HCT116 (cell line): ENCODE results near the gene GALR2. TPM values are rescaled to one million over a fixed set of nuclear protein-coding genes. Genes with fewer than 3 reads are reported as not detected.

Experiments
- ATAC-seq: fragments of 200-7000 bp; cut with Tn5 transposase; 2 replicates; pipeline ENCODE4 v1.9.1; 2020; ENCODE audit warnings: mild to moderate bottlenecking, moderate library complexity
- BruUV-seq: library from RNA; stranded (reverse); fragments of 400-500 nt; replicated peaks from 2 replicates; lab custom pipeline; 2021; lab: Mats Ljungman, UMichigan
- CTCF ChIA-PET: fragments of 300-600 bp; sonication (Branson Sonifier 250); formaldehyde crosslinking; loops from one replicate; lab custom pipeline; 2021; ENCODE audit warnings: antibody characterized with exemption; lab: Charles Lee
- POLR2A ChIA-PET: fragments of 300-600, 350-600 bp; sonication (Branson Sonifier 250); formaldehyde crosslinking; loops from one replicate; lab custom pipeline; 2021; ENCODE audit warnings: antibody characterized with exemption; lab: Charles Lee
- RAD21 ChIA-PET, 2 experiments: fragments of 300-600 bp; sonication (Branson Sonifier 250); formaldehyde crosslinking; loops; one replicate each; lab custom pipeline; 2023; ENCODE audit warnings: low total read pairs in 2 of 2; ENCODE audit not compliant: uncharacterized antibody in 2 of 2, unreplicated experiment in 2 of 2, low non-redundant PET in 1 of 2; lab: Charles Lee
- DNase-seq: peaks from one replicate; pipeline ENCODE4 v3.0.0-alpha.2; 2010; ENCODE audit warnings: low read depth, low spot score
- H2AFZ ChIP-seq: fragments of 200-600 bp; shearing (Covaris generic), sonication (generic); 2 replicates; pipeline ENCODE4 v1.6.1; 2017; ENCODE audit warnings: low read depth, mixed run types, mixed read lengths, antibody characterized with exemption, low read length; ENCODE audit not compliant: poor library complexity, severe bottlenecking
- H3K27ac ChIP-seq: 2 replicates; pipeline ENCODE4 v1.5.1; 2012; ENCODE audit warnings: low read depth, low read length
- H3K27me3 ChIP-seq: fragments of 200-600 bp; sonication (generic); 2 replicates; pipeline ENCODE4 v1.6.1; 2016; ENCODE audit warnings: mixed run types, low read length, mixed read lengths; ENCODE audit not compliant: insufficient read depth
- H3K36me3 ChIP-seq, 2 experiments: fragments of 200-500 bp in 1 of 2; fragments of 200-600 bp in 1 of 2; sonication (Bioruptor generic) in 1 of 2; sonication (generic) in 1 of 2; 2 replicates each; pipeline versions ENCODE4 v1.5.1 to v1.6.1; 2014 to 2016; ENCODE audit warnings: low read length in 2 of 2, inconsistent platforms in 1 of 2, mixed read lengths in 1 of 2, mixed run types in 1 of 2; ENCODE audit not compliant: insufficient read depth in 2 of 2, control insufficient read depth in 1 of 2
- H3K4me1 ChIP-seq, 2 experiments: fragments of 200-600 bp in 1 of 2; sonication (generic) in 1 of 2; 2 replicates each; pipeline versions ENCODE4 v1.5.1 to v1.6.1; 2012 to 2017; ENCODE audit warnings: low read length in 2 of 2, inconsistent platforms in 1 of 2, mild to moderate bottlenecking in 1 of 2, mixed read lengths in 1 of 2, mixed run types in 1 of 2, moderate library complexity in 1 of 2; ENCODE audit not compliant: insufficient read depth in 2 of 2, control insufficient read depth in 1 of 2
- H3K4me2 ChIP-seq: fragments of 200-600 bp; sonication (generic); 2 replicates; pipeline ENCODE4 v1.6.1; 2017; ENCODE audit warnings: mixed run types, low read length, mixed read lengths
- H3K4me3 ChIP-seq, 2 experiments: fragments of 200-600 bp in 1 of 2; sonication (generic) in 1 of 2; replicated peaks in 1 of 2; 2 replicates each; pipeline ENCODE4 v1.5.1; 2011 to 2016; ENCODE audit warnings: low read length in 2 of 2, control low read depth in 1 of 2, low read depth in 1 of 2, mild to moderate bottlenecking in 1 of 2, mixed read lengths in 1 of 2, mixed run types in 1 of 2
- H3K79me2 ChIP-seq: fragments of 200-600 bp; sonication (generic); 2 replicates; pipeline ENCODE4 v1.6.1; 2017; ENCODE audit warnings: mild to moderate bottlenecking, mixed run types, low read length, moderate library complexity, mixed read lengths; ENCODE audit not compliant: insufficient read depth
- H3K9ac ChIP-seq: fragments of 200-600 bp; sonication (generic); 2 replicates; pipeline ENCODE4 v1.6.1; 2016; ENCODE audit warnings: low read length, mixed read lengths
- H3K9me2 ChIP-seq: fragments of 200-600 bp; sonication (generic), shearing (Covaris generic); 2 replicates; pipeline ENCODE4 v1.6.1; 2017; ENCODE audit warnings: mixed run types, mild to moderate bottlenecking, moderate library complexity; ENCODE audit not compliant: insufficient read depth
- H3K9me3 ChIP-seq, 2 experiments: fragments of 200-500 bp in 1 of 2; fragments of 200-600 bp in 1 of 2; sonication (Bioruptor generic) in 1 of 2; sonication (generic) in 1 of 2; 2 replicates each; pipeline ENCODE4 v1.6.1; 2014 to 2017; ENCODE audit warnings: low read length in 2 of 2, mixed read lengths in 2 of 2, inconsistent platforms in 1 of 2, low read depth in 1 of 2, mild to moderate bottlenecking in 1 of 2, mixed run types in 1 of 2, moderate library complexity in 1 of 2; ENCODE audit not compliant: control insufficient read depth in 1 of 2, insufficient read depth in 1 of 2
- H4K20me1 ChIP-seq: fragments of 200-600 bp; sonication (generic), shearing (Covaris generic); 2 replicates; pipeline ENCODE4 v1.6.1; 2017; ENCODE audit warnings: mixed run types, mild to moderate bottlenecking, moderate library complexity; ENCODE audit not compliant: insufficient read depth
- CBX3 ChIP-seq: IDR thresholded peaks from 2 replicates; pipeline ENCODE4 v1.6.1; 2012; ENCODE audit warnings: low read depth
- ELF1 ChIP-seq: IDR thresholded peaks from 2 replicates; pipeline ENCODE4 v1.6.1; 2012; ENCODE audit warnings: low read depth, borderline replicate concordance
- EZH2phosphoT487 ChIP-seq: fragments of 200-600 bp; IDR thresholded peaks from 2 replicates; pipeline ENCODE4 v1.6.1; 2018; ENCODE audit warnings: antibody characterized with exemption, borderline replicate concordance
- MAX ChIP-seq: IDR thresholded peaks from 2 replicates; pipeline ENCODE4 v1.6.1; 2012
- POLR2A ChIP-seq: IDR thresholded peaks from 2 replicates; pipeline ENCODE4 v1.7.0; 2011; ENCODE audit warnings: borderline replicate concordance; ENCODE audit not compliant: insufficient read depth, insufficient read length; ENCODE audit errors: extremely low read depth
- POLR2AphosphoS5 ChIP-seq: IDR thresholded peaks from 2 replicates; pipeline ENCODE4 v1.6.1; 2011; ENCODE audit warnings: mild to moderate bottlenecking, low read depth, low read length, moderate library complexity
- RAD21 ChIP-seq: IDR thresholded peaks from 2 replicates; pipeline ENCODE4 v1.6.1; 2012; ENCODE audit warnings: low read depth, mild to moderate bottlenecking
- SIN3A ChIP-seq: IDR thresholded peaks from 2 replicates; pipeline ENCODE4 v1.6.1; 2012; ENCODE audit warnings: low read depth
- SP1 ChIP-seq: IDR thresholded peaks from 2 replicates; pipeline ENCODE4 v1.6.1; 2012; ENCODE audit warnings: low read depth
- SRF ChIP-seq: IDR thresholded peaks from 2 replicates; pipeline ENCODE4 v1.6.1; 2012; ENCODE audit warnings: low read depth
- YY1 ChIP-seq: IDR thresholded peaks from 2 replicates; pipeline ENCODE4 v1.6.1; 2011; ENCODE audit warnings: low read length, low read depth, moderate library complexity, mild to moderate bottlenecking; ENCODE audit not compliant: insufficient replicate concordance; ENCODE audit errors: extremely low read depth
- ZBTB33 ChIP-seq: IDR thresholded peaks from 2 replicates; pipeline ENCODE4 v1.6.1; 2011; ENCODE audit warnings: mild to moderate bottlenecking, low read length, moderate library complexity; ENCODE audit not compliant: insufficient replicate concordance; ENCODE audit errors: extremely low read depth
- ZFX ChIP-seq: fragments of 450-650 bp; IDR thresholded peaks from 2 replicates; pipeline ENCODE4 v1.6.1; 2017
- ZNF274 ChIP-seq: fragments of 200-500 bp; sonication (Bioruptor generic); IDR thresholded peaks from 2 replicates; pipeline ENCODE4 v1.6.1; 2014; ENCODE audit warnings: mild to moderate bottlenecking, low read depth, low read length, inconsistent platforms
- intact Hi-C: fragments of 100-400 bp; cut with micrococcal nuclease; formaldehyde crosslinking; loops from 2 replicates; pipeline ENCODE4 v1.10.0; 2022
- total RNA-seq: library from RNA; stranded (reverse); gene quantifications from one replicate; pipeline ENCODE4 v1.2.1, GENCODE V29; 2021; ENCODE audit not compliant: unreplicated experiment

GALR2 gene
- total RNA-seq, 1 experiment from 2014 or later, result 0.27 TPM

- Histone ChIP-seq H3K27me3 (no peaks in the 10 kb centered on the region), H3K9me2 (no peaks in the 10 kb centered on the region), H4K20me1 (no peaks in the 10 kb centered on the region; the same call in 1 of the 2 replicates), H3K79me2 (peaks cover 55% of the 10 kb centered on the region), H2AFZ (no peak within 1 kb of the TSS), H3K36me3 (peaks cover 10 to 14% of the 10 kb centered on the region in 2 experiments; a peak in 3 of 4 replicates), H3K9me3 (no peaks in the 10 kb centered on the region), H3K4me1 (peaks cover 11 to 22% of the 10 kb centered on the region in 2 experiments), H3K27ac (peak within 1 kb of the TSS; percentile 60), H3K4me3 (peak within 1 kb of the TSS; percentile 63 to 78), H3K4me2 (peak within 1 kb of the TSS; percentile 89), H3K9ac (peak within 1 kb of the TSS; percentile 78)
- no TSS peak for BruUV-seq
- RAD21 ChIA-PET, result no interaction called here
- intact Hi-C loops, result loop anchor here (1.0 to 5.0 kb wide), 3 partner anchors 18 to 58 kb away; partner anchors contain the start of gene EVPL
- CTCF ChIA-PET, result interaction anchor here (0.6 to 1.3 kb wide), 2 partner anchors 18 to 46 kb away, joined by 3 to 4 read pairs; no protein-coding TSS in a partner anchor
- POLR2A ChIA-PET, result interaction anchor here (1.0 kb wide), 4 partner anchors 11 to 52 kb away, joined by 3 to 5 read pairs (median 3); partner anchors contain the start of gene EVPL
- ATAC-seq (peak; percentile 100), DNase-seq (peak; percentile 87)
- peak; percentile 97; the same call in 1 of the 2 replicates for TF ChIP-seq ZFX
- no peak for TF ChIP-seq ZNF274
- TF ChIP-seq ZBTB33, result peak; percentile 70
- TF ChIP-seq YY1, result peak; percentile 99
- no peak for TF ChIP-seq RAD21
- TF ChIP-seq POLR2A, result peak; percentile 87
- TF ChIP-seq POLR2AphosphoS5, result peak; percentile 93
- TF ChIP-seq MAX, result peak; percentile 96
- no peak for TF ChIP-seq SRF
- TF ChIP-seq CBX3, result peak; percentile 90
- no peak for TF ChIP-seq ELF1
- TF ChIP-seq SP1, result peak; percentile 75; the same call in 1 of the 2 replicates
- TF ChIP-seq EZH2phosphoT487, result no peak
- peak; percentile 96 for TF ChIP-seq SIN3A
These were observed 2.3 kb upstream of the GALR2 start, which contains the start of gene SRP68 for GRCh38 chr17:76072148-76072858. SRP68 (minus strand) TSS chr17:76072517; CDS start chr17:76072491, 26 bp downstream.
